ENCODE data around the gene ADAMTS7.
"Not testable (repeated sequence)": the region's sequence is repeated elsewhere in the genome, so short reads cannot be mapped to it uniquely, and the experiment has no call there.

ADAMTS7 gene

GRCh38 chr15:78777953-78778345 lies 33.3 kb downstream of the ADAMTS7 start:
- DNase-seq, result not testable (repeated sequence)

GRCh38 chr15:78777290-78777952 lies 33.8 kb downstream of the ADAMTS7 start:
- DNase-seq, result not testable (repeated sequence)

GRCh38 chr15:78776046-78776925 lies 35.0 kb downstream of the ADAMTS7 start:
- DNase-seq, result not testable (repeated sequence)

GRCh38 chr15:78775472-78775871 lies 35.8 kb downstream of the ADAMTS7 start:
- no peak for DNase-seq

GRCh38 chr15:78774451-78774990 lies 36.7 kb downstream of the ADAMTS7 start:
- not testable (repeated sequence) for DNase-seq

GRCh38 chr15:78773765-78774450 lies 37.4 kb downstream of the ADAMTS7 start:
- not testable (repeated sequence) for DNase-seq

- no peak for DNase-seq
These were observed 38.5 kb downstream of the ADAMTS7 start for GRCh38 chr15:78772738-78773137.

- not testable (repeated sequence) for DNase-seq
These were observed 39.7 kb downstream of the ADAMTS7 start for GRCh38 chr15:78771436-78772000.

- DNase-seq, result not testable (repeated sequence)
These were observed 40.2 kb downstream of the ADAMTS7 start for GRCh38 chr15:78771020-78771419.

- not testable (repeated sequence) for DNase-seq
These were observed 41.6 kb downstream of the ADAMTS7 start for GRCh38 chr15:78769473-78770225.

- DNase-seq, result no peak
These were observed 42.5 kb downstream of the ADAMTS7 start for GRCh38 chr15:78768531-78769408.

GRCh38 chr15:78768096-78768495 lies 43.2 kb downstream of the ADAMTS7 start:
- no peak for DNase-seq

GRCh38 chr15:78767331-78767951 lies 43.8 kb downstream of the ADAMTS7 start:
- no peak for DNase-seq

- not testable (repeated sequence) for DNase-seq
These were observed 44.6 kb downstream of the ADAMTS7 start for GRCh38 chr15:78766641-78767071.

GRCh38 chr15:78766041-78766440 lies 45.2 kb downstream of the ADAMTS7 start:
- DNase-seq, result no peak

GRCh38 chr15:78765154-78765860 lies 46.0 kb downstream of the ADAMTS7 start:
- DNase-seq, result not testable (repeated sequence)

- not testable (repeated sequence) for DNase-seq
These were observed 46.7 kb downstream of the ADAMTS7 start for GRCh38 chr15:78764340-78765153.

GRCh38 chr15:78763796-78764241 lies 47.4 kb downstream of the ADAMTS7 start:
- DNase-seq, result no peak
